HG03196 (cell line): Measurements from ENCODE around the gene PSAT1.

ENCODE experiments used
- ATAC-seq: cut with Tn5 transposase; IDR thresholded peaks from one replicate; pipeline ENCODE4 v1.9.1; 2021; ENCODE audit not compliant: unreplicated experiment

PSAT1 gene

DNA sequence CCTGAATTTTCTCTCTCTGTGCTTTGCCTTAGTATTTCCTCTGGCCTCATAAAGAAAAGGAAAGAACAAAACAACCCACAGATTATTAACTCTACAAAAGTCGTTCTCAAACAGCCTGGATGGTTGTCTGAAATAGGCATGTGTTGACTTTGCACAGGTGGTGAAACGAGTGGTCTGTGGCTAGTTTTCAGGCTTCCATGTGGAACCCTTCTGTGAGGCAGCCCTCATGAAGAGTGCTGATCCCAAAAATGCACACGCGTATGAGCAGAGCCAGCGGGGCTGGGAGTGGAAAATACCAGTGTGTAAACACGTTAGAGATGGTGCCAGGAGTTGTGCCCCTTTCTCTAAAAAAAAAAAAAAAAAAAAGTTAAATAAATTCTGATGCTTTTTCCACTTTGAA, 4.9 kb upstream of the PSAT1 start:
- no peak for ATAC-seq

DNA sequence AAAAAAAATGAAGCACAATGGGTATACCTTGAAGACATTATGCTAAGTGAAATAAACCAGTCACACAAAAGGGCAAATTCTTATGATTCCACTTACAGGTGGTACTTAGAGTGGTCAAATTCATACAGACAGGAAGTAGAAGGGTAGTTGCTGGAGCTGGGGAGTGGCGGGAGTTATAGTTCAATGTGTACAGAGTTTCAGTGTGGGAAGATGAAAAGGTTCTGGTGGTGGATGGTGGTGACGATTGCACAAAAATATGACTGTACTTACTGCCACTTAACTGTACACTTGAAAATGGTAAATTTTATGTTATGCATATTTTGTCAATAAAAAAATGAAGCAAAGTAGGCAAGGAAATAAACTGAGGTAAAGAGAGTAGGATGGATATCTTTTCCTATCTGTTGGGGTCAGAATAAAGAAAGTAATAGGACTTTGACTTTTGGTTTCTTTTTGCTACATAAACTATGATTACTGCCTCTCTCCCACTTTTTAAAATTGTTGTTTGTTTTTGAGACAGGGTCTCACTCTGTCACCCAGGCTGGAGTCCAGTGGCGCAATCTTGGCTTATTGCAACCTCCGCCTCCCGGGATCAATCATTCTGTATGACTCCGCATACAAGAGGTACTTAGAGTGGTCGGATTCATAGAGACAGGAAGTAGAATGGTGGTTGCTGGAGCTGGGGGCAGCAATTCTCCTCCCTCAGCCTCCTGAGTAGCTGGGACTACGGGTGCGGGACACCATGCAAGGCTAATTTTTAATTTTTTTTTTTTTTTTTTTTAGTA, 4.0 kb upstream of the PSAT1 start:
- no peak for ATAC-seq

GRCh38 chr9:78294290-78295176, 2.4 kb upstream of the PSAT1 start:
- ATAC-seq, result no peak

- ATAC-seq, result no peak
These were observed 1.7 kb upstream of the PSAT1 start for GRCh38 chr9:78295177-78295575.

- no peak for ATAC-seq
These were observed 1.2 kb upstream of the PSAT1 start for GRCh38 chr9:78295731-78296130.

DNA sequence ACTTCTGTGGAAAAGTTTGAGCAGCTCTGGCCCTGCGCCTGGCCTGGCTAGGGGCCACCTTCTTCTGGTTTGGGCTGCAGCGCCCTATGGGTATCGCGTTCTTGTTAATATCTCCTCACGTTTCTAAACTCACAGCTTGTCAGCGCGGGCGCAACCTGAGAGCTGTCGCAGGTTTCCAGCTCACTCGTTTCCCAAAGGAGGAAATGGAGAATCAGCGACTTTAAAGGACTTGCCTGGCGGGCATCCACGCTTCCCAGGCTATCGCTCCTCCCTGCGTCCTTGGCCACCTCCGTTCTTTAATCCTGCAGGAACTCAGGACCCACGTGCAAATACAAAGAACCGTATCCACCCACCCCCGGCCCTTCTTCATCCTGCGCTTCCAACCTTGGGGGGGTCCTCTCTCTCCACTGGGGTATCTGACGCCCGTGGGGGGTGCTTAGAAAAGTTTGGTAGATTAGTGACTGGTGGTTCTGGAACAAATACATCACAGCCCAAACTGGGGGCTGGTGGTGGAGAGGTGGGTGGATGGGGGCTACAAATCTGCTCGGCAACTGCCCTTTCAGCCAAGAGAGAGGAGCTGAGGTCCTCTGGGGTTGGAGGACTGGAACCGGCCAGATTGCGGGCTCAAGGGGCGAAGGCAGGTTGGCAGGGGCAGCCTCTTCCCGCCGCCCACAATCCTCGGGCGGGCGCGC, 578 bp upstream of the PSAT1 start:
- ATAC-seq, result no peak

GRCh38 chr9:78297672-78297961, 692 bp downstream of the PSAT1 start:
- ATAC-seq, result no peak

GRCh38 chr9:78298046-78298765, 1.3 kb downstream of the PSAT1 start:
- no peak for ATAC-seq

DNA sequence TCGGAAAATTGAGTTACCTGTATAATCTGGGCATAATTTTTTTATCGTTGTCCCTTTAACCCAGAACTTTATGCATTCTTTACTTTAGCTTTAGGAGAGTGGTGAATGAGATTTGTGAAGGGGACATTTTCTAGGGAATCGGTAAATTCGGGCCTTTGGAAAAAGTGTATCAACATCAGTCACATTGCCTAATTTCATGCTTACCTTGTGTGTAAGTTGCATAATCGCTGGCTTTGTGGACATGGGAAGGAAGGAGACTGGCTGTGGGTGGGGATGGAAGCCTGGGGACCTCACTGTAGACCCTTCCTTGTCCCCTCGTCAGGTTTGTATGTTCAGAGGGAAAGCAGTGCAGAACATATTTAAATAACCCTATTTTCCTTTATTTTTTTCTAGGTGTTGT, 3.3 kb downstream of the PSAT1 start:
- no peak for ATAC-seq

GRCh38 chr9:78301466-78301865, 4.5 kb downstream of the PSAT1 start:
- no peak for ATAC-seq

DNA sequence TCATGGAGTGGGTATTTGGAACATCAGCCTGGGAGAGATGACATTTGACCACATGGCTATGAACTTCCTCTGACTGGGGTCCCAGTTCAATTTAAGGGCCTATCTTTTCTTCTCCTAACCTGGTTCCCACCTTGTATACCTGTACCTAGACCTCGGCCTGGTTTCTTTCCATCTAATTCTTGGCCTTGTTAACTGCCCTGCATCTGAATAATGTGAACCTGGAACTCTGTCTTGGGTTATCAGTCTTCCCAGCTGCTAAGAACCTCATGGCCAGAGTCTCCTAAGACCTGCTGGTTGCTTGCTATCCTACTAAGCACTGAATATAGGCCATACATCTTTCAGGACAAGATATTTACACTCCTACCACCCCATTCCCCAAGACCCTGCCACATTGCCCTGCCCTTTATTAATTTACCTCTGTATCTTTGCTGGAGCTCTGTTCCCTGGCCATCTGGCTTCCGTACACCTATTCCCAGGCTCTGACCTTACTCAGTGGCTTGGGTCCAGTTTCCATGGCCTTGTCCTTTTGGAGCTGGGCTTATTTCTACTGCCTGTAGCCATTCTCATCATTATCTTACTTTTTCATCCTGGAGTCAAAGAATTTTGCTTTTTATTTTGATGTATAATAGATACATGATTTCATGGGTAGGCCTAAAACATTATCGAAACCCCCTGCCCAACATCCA, 6.6 kb downstream of the PSAT1 start:
- no peak for ATAC-seq

DNA sequence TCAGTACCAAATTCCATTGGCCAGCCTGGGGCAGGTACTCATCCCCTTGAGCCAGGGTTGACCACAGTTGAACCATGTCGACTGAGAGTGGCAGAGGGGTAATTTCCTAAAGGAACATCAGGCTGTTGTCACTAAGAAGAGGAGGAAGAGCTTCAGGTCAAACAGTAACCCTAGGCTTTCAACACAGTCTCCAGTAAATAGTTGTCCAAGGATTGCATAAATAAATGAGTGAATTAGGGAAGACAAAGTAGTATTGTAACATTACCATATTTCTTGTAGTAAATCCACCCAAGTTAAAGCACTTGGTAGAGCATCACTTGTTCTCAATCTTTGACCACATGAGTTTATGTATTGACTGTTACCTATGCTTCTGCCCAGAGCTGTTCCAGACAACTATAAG, 7.4 kb downstream of the PSAT1 start:
- ATAC-seq, result no peak

DNA sequence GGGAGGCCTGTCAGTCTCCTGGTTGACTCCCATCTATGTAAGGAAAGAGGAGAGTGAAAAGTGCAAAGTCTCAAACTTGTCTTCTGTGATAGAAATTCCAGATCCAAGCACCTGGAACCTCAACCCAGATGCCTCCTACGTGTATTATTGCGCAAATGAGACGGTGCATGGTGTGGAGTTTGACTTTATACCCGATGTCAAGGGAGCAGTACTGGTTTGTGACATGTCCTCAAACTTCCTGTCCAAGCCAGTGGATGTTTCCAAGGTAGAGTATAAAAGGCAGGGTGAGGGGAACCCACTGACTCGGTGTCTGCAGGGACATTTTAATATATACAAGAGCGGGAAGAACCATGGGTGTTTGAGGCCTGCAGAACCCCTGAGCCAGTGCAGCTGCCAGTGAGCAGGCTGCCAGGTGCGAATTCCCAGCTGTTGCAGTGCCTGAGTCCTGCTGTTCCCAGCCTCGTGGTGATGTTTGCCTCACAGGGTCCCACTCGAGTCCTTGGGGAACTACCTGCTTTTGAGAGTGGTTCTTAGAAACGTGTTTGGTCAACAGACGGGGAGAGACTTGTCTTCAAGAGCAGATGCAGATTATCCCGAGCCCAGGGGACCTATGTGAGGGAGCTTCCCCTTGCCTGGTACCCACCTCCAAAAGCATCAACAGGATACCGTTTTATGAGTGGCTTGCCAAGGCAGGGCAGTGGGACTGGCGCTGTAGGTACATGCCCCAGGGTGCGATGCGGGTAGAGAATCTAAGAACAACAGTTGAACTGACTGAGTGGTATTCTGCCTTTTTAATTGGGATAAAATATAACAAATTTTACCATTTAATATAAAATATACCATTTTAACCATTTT, 9.5 kb downstream of the PSAT1 start:
- no peak for ATAC-seq

DNA sequence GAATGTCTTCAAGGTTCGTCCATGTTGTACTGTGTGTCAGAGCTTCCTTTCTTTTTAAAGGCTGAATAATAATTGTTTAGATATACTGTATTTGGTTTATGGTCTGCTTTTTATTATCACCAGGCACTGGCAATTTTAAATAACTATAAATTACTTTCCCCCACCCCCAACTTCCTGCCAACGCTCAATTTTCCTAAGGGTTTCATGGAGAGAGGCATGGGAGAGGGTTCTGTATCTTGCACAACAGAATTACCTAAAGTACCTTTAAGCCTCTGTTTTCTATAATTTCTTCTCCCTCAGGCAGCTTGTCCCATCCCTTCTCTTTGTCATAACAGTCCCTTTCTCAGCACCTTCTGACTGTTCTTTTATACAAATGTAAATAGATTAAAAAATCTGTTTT, 10.4 kb downstream of the PSAT1 start:
- ATAC-seq, result no peak

GRCh38 chr9:78309066-78309465, 12.1 kb downstream of the PSAT1 start:
- no peak for ATAC-seq

DNA sequence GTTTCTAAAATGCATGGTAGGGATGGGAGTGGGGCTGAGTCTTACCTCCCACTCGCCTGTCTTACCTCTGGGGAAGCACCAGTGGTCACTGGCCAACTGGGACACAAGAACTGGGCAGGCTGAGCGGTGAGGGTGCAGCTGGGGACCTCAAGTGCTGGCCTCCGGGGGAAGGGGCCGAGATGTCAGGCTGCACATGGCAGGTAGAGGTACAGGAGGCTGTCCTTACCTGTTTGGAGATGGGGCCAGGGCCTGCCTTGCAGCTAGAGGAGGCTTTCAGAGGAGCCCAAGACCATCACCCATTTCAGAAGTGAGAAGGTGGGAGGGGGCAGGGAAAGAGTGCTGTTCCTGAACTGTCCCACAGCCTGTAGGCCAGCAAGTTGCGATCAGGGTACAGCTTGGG, 14.2 kb downstream of the PSAT1 start:
- ATAC-seq, result no peak

- no peak for ATAC-seq
These were observed 15.1 kb downstream of the PSAT1 start for GRCh38 chr9:78311886-78312524.

GRCh38 chr9:78314550-78314949, 17.6 kb downstream of the PSAT1 start:
- ATAC-seq, result no peak
